ENCODE results near the gene RRBP1.

The RRBP1 gene

DNA sequence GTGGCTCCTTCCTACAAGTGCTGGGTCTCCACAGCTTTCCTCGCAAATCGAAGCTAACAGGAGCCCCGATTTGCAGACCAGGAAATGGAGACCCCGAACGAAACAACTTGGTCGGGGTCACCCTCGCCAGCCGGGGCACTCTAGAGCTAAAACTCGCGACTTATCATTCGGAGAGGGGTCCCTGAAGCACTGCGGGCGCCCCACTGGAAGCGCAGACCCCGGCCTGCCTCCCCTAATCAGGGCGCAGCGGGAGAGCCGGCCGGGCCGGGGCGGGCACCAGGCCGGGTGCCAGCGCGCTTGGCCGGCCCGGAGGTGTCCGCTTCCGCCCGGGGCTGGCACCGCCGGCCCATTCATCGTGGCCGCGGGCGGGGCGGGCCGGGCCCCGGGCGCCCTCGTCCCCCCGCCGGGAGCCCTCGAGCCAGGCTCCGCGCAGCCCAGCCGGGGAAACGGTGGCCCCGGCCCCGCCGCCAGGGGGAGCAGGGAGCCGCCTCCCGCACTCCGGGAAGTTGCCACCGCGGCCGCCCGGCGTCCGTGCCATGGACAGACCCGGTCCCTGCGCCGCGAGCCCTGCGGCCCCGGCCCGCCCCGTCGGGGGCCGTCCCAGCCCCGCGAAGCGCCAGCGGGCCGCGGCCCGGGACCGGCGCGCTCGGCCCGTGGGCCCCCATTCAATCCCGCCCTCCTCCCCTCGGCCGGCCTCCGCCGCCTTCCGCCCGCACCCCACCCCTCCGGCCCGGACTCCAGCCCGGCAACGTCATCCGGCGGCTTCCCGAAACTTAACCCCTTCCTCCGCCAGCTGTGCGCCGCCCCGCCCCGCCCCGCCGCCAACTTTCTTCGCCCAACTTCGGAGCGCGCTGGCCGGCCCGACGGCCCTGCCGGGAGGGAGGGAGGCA lies 961 bp downstream of the RRBP1 start:
- peak; percentile 53 for DNase-seq (ENCODE audit: low read depth)

DNA sequence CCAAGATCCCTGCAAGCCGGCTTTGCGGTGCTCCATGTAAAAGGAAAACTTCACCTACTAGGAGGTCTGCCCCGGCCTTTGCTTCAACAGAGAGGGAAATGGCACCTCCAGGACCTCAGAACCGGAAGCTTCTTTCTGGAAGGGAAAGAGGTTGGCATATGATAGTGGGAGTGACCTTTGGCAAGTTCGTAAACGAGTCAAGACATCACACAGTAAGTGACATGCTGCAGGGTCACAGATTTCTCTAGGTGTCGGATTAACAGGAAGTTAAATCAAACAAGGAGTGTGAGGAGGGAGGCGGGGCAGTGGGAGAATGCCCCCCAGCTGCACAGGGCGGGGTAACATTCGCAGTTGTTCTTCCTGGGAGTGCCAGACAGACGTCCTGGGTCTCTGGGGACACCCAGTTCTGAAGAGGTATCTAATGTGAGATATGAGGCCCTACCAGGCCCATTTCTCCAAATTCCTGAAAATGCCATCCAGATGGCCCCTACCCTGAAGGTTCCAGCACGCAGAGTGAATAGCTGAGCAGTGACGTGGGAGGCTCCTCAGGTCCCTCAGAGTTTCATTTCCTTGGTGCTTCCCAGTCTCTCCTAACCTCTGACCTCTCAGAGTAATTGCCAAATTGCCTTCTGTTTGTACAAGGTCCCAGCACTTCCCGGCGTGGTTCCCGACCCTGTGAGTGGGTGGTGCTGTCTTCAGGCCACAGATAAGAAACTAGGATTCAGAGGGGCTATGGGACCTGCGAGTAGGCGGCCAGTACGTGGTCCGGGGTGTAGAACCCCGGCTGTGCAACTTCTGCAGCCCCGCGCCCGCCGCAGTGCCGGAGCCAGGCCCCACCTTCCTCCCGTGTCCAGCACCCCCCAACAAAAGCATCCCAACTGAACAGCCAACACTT lies 1.9 kb downstream of the RRBP1 start:
- no peak for DNase-seq (ENCODE audit: low read depth)

DNA sequence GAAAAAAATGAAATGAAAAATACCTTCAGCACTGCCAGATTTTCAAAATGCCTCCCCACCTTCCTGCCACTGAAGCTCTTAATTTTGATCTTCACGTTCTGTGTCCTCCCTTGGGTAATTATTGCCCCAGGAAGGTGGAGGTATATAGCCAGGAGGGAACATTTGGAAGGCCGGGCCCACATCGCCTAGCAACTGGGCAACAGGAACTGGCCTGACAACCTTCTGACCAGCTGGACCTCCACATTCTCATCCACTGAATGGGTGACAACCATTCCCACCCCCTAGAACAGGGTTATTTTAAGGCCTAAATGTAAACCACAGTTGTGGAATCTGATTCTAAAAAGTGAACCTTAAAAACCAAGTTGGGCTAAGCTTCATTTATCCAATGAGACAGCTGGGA lies 3.2 kb downstream of the RRBP1 start:
- DNase-seq (ENCODE audit: low read depth) = no peak

DNA sequence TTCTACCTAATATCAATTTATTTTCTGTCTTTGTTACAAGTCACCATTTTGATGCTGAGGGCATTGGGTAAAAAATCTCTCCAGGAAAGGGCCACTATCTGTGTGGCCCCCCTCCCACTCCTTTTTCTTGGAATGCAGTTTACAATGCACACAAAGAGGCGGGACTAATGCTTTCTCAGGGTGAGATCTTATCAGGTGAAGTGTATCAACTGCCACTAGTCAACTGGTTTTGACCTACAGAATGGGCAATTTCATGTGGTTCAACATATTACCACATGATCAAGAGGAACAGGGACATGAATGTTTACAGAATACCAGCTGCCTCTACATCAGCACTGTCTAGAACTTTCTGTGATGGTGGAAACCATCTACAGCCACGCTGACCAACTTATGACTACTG lies 3.7 kb downstream of the RRBP1 start:
- no peak for DNase-seq (ENCODE audit: low read depth)

DNA sequence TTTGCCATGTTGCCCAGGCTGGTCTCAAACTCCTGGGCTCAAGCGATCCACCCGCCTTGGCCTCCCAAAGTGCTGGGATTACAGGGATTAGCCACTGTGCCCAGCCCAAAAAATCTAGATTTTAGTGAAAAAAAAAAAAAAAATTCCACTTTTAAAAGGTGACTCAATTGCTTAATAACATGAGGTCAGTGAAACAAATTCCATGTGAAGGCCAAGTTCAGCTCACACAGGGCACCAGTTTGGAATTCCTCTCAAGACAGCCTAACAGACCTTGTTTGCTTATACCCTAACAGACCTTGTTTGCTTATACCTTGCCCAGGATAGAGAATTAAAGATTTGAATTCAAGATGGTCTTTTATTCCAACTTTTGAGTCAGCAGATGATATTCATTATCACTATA lies 5.1 kb downstream of the RRBP1 start:
- no peak for DNase-seq (ENCODE audit: low read depth)

DNA sequence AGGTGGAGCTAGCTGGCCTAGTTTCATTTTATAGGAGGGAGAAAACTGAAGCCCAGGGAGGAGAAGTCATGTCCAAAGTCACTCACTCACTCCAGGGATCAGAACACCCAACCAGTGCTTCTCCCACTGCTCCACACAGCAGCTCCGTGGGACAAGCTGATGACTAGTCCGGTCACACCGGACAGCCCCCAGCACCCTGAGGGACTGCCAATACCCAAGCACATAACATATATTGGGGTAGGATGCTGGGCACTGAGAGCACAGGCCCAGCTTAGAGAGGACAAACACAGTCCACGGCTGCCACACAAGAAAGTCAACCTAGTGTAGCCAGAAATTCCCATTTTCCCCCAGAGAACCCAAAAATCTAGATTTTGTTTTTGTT lies 5.7 kb downstream of the RRBP1 start:
- DNase-seq (ENCODE audit: low read depth) = no peak

DNA sequence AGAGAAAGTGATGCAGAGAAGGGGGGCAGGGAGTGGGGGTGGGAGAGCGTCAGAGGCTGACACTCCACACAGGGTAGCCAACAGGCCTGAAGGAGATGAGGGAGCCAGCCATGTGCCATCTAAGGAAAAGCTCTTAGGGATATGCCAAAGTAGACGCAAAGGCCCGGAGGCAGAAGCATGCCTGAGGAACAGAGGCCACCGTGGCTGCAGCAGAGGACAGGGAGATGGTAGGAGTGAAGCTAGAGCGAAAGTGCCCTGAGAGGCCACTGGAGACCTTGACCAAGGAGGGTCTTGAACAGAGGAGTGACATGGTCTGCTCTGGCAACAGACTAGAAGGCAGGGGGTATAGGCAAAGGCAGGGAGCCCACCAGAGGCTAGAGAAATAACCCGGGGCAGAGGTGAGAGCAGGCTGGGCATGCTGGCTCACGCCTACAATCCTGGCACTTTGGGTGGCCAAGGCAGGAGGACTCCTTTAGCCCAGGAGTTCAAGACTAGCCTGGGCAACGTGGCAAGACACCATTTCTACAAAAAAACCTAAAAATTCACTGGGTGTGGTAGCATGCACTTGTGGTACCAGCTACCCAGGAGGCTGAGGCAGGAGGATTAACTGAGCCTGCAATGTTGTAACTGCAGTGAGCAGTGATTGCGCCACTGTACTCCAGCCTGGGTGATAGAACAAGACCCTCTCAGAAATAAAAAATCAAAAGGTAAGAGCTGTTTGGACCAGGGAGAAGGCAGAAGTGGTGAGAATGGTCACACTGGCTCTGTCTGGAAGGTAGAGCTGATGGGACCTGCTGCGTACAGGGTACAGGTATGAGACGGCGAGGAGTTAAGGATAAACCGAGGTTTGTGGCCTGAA lies 6.3 kb downstream of the RRBP1 start:
- DNase-seq (ENCODE audit: low read depth) = no peak

DNA sequence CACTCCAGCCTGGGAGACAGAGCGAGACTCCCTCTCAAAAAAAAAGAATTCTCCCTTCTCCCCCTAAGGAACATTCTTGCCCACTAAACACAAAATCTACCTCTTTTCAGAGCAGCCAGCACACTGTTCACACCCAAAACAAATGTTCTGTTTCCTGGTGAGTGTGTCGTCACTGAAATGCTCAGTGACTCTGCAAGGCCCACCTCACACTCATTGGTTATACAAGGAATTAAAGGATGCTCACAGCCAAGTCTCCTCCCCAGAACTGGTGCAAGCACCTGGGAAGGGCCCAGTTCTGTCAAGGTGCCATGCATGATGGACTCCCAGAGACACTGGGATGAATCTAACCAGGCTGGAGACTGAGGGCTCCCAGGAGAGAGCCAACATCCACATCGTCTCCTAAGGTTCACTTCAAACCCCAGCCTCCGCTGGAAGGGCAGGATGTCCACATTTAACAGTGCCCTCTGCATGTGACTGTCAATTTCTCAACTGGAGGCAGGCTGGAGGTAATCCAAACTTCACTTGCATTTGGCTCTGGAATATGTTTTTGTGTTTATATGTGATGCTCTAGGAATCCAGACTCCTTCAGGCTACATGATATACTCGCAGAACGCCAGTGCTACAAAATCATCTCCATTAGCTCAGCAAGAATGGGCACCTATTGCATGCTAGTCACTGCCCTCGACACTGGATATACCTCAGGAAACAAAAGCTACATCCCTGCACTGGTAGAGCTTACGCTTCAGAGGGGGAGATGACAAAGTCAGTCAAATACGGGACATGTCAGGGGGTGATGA lies 7.1 kb downstream of the RRBP1 start:
- no peak for DNase-seq (ENCODE audit: low read depth)

DNA sequence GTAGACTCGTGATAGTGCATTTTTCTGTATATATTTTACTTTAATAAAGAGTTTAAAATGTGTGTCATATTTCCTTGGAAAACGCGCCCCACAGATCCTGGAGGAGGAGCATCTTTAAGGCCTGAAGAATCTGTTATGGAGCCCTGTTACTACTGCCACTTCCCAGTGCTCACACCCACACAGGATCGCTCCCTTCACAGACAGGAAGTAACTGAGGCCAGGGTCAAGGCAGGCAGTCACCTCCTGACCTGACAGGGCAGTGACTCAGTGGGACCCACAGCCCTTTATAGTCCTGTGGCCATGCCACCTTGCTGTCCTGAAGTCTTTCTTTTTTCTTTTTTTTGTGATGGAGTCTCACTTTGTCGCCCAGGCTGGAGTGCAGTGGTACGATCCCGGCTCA lies 9.0 kb downstream of the RRBP1 start:
- DNase-seq (ENCODE audit: low read depth) = no peak

DNA sequence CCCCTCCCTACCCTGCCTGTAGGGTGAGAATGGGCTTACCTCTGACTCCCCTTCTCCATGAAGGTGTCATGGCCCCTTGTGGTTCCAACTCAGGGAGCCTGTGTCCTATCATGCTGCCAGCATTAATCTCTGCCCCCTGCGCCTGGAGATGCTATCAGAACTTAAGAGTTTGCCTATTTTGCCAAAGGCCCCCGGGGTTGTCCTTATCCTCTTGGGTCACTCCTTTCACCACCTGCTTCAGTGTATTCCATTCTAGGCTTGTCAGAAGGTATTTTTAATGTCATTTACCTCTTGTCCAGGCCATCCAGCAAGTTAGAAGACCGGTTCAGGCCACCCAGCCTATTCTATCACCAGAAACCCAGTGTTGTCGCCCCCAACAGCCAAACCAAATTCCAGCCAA lies 10.5 kb downstream of the RRBP1 start:
- DNase-seq (ENCODE audit: low read depth) = no peak

DNA sequence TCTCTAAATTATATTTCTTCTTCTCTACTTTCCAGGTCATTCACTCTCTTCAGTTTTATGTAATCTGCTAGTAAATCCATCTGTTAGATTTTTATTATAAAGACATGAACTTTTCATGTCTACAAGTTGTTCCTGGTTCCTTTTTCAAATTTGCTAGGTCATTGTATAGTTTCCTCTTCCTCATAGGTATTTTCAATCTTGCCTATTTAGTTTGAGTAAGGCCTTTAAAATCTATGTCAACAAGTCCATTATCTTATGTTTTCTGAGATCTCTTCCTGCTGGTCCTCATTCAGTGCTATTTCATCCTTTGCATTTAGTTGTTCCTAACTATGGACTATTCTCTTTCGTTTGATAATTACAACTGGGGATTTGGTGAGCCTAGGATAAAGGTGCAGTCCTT lies 11.0 kb downstream of the RRBP1 start:
- no peak for DNase-seq (ENCODE audit: low read depth)

DNA sequence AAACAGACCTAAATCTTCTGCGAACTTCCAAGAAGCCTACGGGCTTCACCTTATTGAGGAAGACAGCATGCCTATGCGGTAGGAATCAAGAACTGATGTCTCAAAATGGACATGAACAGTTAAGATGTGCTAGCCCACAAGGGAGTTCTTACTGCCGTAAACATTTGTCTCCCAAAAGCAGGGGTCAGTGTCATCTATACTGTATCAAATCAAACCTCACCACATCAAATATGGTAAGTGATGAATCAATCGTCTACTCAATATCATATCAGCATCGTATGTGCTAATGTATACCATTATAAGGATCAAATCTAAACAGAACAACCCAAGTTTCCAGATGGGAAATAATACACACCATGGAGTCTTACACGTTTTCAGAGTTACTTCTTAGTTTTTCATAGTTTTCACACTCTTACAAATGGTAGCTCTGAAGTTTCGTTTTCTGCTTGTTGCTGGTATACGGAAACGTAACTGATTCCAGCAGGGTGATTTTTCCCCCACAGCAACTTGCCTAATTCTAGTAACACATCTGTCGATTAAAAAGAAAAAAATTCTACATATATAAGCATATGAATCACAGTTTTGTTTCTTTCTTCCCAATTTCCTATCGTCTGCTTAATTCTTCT lies 12.6 kb downstream of the RRBP1 start:
- DNase-seq (ENCODE audit: low read depth) = no peak

DNA sequence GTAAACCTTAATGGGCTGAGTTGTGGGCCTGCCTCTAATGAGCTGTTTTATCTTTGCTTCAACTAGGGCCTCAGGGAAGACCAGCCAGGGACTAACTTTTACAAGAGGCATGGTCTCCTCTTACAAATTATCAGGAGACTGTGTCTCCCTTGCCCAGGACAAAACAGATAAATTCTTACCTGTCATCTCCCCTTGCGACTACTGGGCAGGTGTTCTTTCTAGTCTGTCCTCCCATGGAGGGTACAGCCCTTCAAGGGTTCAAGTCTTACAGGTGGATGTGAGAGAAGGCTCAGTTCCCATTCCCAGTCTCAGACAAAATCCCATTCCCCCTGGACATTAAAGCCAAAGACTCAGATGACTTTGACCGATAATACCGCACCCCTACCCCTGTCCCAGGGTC lies 13.6 kb downstream of the RRBP1 start:
- DNase-seq (ENCODE audit: low read depth) = no peak

DNA sequence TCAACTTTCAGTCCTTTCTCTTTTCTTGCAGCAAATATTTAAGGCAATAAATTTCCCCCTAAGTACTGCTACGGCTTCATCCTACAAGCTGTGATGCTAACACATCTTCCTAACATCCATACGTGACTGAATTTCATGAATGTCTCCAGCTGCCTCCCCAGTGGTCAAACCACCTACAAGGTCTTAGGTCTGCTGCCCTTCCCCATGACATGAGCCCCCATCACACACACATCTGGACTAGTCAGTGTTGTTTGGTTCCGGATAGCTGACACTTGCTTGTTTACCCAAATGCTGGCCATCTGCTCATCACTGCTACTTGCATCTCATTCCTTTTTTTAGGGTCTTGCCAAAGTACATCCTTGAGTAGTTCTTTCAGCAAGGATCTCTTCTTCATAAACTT lies 14.6 kb downstream of the RRBP1 start:
- DNase-seq (ENCODE audit: low read depth) = no peak

DNA sequence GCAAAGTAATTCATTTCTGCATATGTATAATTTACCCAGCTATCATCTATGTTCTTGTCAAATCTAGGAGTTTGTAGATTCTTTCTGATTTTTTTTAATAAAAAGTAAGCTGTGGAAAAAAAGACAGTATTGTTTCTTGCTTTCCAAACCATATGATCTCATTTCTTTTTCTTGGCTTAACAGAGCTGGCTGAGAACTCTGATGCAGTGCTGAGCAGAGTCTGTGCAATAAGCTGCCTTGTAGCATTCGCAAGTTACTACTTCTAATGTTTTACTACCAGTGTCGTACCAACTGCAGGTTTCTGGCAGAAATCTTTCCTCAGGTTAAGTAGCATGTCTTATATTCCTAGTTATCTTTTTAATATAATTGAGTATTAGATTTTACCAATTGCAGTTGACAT lies 15.6 kb downstream of the RRBP1 start:
- no peak for DNase-seq (ENCODE audit: low read depth)

DNA sequence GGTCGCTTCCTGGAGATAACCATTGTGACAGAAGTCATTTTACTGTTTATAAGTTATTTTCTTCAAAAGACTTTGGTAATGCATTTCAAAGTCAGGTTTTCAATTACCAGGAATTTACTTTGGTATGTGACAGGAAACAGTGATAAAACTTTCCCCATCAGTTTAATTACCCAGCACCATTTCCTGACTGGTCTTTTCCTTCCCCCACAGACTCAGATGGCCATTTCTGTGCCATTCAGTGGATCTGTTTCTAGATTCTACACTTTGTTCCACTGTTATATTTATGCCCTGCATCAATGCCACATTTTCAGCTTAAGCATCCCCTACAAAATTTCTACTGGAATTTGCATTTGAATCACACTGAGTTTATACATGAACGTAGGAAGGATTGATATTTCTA lies 16.3 kb downstream of the RRBP1 start:
- no peak for DNase-seq (ENCODE audit: low read depth)

DNA sequence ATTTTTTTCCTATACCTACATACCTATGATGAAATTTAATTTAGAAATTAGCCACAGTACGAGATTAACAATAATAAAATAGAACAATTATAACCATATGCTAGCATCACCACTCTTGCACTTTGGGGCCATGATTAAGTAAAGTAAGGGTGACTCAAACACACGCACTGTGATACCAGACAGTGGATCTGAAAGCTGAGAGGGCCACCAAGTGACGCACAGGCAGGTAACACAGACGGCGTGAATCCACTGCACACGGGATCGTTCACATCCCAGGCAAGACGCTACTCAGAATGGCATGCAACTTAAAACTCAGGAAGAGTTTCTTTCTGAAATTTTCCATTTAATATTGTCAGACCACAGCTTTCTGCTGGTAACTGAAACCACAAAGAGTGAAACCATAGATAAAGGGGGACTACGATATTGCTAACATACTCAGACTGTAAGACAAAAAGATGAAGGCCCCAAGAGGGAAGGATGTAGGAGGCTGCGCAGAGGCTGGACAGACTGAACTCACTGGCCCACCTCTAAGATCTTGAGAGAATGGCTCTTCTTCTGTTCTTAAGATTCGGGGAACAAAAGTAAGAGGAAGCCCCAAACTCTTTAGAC lies 17.9 kb downstream of the RRBP1 start:
- no peak for DNase-seq (ENCODE audit: low read depth)

DNA sequence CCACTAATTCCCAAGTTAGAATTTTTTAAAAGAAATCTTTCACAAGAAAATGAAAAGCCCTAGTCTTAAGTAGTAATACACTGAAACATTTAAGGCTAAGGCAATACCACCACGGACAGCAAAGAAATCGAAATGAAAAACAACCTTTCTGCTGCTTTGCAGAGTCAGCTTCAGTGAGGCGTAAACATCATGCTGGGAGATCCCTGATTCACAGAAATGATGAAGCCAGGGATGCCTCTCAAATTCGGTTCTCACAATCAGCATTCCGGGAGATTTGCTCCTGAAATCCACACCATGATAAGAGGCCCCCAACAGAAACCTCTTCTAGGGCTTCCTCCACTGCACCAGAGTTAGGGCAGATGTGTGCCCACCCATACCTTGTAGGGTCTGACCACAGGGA lies 18.6 kb downstream of the RRBP1 start:
- no peak for DNase-seq (ENCODE audit: low read depth)

DNA sequence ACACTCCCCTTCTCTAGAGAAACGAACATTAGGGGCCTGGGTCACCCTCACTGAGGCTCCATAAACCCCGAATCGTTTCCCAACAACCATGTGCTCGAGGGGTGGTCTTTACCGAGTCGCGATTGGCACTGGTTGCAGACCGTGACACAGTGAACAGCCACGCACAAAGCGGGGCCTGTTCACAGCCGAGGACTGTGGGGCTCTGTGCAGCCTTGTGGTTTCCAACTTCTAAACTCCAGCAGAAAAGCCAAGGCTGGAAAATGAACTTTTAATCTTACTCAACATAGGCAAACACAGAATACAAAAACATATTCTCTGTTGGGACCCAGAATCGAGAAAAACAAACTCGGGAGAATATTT lies 19.0 kb downstream of the RRBP1 start:
- no peak for DNase-seq (ENCODE audit: low read depth)

DNA sequence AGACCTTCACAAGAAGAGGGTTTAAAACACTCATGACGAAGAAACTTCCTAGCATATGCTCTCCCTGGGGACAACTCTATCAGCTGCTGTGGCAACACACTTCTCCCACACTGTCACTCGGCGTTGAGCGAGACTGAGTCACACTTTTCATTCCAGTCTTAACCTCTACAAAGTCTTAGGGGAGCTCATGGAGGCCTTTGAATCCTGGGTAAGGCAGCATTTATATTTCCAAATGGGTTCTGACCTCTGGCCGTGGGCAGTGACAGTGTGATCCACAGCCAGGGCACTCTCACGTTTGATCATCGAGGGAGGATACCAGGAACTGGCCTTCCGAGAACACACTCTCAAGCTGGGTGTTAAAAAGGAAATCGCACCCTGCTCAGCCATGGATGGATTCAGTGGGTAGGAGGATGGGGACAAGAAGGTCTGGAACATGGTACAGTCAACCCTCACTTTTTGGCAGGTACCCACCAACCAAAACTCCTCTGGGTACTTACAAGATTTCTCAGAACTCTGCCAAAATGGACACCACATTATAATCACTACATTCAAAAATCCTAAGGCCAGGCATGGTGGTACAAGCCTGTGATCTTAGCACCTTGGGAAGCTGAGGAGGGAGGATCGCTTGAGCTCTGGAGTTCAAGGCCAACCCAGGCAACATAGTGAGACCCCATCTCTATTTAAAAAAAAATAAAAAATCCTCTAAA lies 19.6 kb downstream of the RRBP1 start:
- DNase-seq (ENCODE audit: low read depth) = no peak
